LoVo (cell line): ENCODE results near the gene ERMAP.

Experiments
- DNase-seq: peaks from one replicate; pipeline ENCODE4 v3.0.0-alpha.2; 2016; ENCODE audit warnings: low spot score

Gene ERMAP, protein sequence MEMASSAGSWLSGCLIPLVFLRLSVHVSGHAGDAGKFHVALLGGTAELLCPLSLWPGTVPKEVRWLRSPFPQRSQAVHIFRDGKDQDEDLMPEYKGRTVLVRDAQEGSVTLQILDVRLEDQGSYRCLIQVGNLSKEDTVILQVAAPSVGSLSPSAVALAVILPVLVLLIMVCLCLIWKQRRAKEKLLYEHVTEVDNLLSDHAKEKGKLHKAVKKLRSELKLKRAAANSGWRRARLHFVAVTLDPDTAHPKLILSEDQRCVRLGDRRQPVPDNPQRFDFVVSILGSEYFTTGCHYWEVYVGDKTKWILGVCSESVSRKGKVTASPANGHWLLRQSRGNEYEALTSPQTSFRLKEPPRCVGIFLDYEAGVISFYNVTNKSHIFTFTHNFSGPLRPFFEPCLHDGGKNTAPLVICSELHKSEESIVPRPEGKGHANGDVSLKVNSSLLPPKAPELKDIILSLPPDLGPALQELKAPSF

DNA sequence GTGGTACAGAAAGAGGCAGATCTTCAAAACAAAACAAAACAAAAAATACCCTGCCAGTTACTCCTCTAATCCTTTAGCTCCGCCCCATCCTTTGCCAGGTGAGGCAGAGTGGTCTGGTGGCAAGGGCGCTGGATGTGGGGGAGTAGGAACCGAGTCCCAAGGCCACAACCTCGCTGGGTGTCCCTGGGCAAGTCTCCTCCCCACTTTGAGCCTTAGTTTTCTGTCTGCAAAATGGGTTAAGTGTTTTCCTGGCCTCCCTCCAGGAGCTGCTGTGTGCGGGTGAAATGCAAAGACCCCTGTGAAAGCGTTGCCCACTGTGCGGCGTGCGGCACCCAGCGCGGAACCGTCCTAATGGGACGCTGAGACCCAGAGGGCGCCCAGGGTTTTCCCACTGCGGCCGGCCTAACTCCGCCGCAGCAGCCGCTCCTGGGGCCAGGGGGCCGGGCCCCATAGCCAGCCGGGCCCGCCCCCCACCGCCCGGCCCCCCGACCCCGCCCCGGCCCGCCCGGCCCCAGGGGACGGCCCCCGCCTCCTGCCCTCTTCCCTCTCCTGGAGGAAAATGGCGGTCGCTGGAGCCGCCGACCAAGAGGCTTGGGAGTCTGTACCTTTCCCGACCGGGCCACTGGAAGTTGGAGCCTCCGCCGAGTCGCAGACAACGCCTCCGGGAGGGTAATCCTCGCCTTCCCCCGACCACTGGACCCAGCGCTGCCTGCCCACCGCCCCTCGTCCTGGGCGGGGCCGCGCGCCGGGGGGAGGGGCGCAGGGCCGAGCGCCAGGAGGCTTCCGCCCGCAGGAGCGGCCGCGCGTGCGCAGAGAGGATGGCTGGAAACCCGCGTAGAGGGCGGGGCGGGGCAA lies at the start of gene ERMAP, which contains the start of gene SVBP:
TSS of gene ERMAP (plus strand) at position 538 of the 855 bp plus-strand sequence. CDS start 13,327 bp downstream, outside the sequence.
TSS of gene SVBP (minus strand) at position 813 of the 855 bp plus-strand sequence. CDS start 853 bp downstream, outside the sequence.
- DNase-seq, result peak; percentile 93

DNA sequence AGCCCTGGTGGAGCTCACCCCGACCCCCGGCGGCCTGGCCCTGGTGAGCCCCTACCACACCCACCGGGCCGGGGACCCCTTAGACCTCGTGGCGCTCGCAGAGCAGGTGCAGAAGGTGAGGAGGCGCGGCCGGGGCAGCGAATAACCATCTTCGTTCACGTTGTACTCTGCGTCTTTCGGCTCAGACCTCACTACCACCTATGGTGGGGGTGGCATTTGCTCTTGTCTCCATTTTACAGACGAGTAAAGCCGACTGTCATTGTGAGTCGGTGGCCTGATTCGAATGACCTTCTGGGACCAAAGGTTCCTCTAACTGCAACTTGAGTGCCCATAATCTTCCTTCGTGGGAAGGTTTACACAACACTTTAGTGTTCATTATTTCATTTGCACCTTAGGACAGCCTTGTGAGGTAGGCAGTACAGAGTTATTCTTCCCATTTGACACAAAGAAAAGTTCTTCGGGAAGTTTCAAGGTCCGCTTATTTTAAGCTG lies 49.4 kb upstream of the ERMAP start:
- DNase-seq, result no peak

DNA sequence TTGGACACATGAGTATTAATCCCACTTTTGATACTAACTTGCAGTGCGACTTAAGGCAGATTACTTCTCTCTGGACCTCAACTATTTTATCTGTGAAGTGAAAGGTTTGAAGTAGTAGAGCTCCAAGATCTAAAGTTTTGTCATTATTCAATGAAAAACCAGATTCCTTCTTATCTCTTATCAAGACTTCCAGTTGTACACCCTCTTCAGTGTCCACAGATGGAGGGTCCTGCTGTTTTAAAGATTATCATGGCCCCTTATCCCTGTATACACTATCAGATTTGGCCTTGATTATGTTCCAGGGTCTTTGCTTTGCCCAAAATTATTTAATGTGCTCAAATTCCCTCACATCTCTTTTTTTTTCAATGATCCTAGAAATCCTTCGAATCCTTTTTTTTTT lies 48.8 kb upstream of the ERMAP start:
- DNase-seq, result no peak

DNA sequence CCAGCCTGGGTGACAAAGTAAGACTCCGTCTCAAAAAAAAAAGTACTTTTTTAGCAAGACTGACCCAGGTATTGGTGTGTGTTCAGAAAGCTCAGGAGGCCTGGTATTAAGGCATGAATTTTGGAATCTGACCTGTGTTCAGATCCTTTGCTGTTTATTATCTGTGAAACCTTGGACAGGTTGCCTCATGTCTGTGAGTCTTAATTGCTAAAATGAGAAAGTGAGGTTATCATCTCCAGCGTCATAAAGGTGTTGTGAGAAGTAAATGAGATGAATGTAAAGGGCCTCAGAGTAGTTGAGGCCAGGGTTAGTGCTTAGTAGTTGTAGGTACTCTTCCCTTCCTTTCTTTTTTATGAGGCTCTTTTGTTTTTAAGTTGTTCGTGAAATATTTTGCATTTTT lies 47.1 kb upstream of the ERMAP start:
- DNase-seq, result no peak

GRCh38 chr1:42773420-42773819 lies 43.5 kb upstream of the ERMAP start:
- no peak for DNase-seq

DNA sequence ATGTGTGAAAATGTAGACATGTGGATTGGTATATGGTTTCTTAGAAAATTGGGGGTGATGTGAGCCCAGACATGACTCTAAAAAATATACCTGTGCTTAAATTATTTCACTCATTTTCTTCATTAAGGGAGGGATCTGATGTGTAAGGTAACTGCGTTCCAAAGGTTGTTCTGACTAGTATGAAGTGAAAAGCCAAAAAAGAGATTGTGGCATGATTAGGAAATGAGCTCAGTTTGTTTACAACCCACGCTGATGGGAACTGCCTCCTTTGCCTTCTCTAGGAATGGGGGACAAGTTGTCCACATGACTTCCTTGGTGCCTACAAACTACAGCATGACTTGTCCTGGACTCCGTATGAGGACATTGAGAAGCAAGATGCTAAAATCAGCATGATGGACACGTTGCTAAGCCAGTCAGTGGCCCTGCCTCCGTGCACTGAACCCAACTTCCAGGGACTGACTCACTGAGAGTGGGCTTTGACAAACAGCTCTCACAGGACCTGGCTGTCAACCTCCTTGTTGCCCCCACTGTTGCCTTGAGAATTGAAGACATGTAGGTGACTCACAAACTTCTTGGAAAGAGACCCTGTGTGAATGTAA lies 41.9 kb upstream of the ERMAP start:
- DNase-seq, result no peak

GRCh38 chr1:42776502-42776901 lies 40.4 kb upstream of the ERMAP start:
- no peak for DNase-seq

DNA sequence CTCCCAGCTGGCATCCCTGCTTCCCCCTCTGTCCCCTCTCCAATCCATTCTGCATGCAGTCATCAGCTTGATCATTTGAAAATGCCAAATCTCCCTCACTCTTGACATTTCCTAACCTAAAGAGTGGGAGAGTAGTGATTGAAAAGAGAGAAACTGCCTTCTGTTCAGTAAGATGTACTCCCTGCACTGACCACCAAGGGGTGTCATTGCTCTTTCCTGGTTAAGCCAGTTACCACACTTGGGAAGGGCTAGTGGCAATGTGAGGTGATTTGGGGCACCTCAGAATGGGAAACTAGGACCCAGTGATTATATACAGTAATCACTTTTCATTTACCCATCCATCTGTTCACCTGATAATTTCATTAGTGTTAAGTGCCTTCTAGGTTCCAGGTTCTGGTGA lies 39.1 kb upstream of the ERMAP start:
- no peak for DNase-seq

- DNase-seq, result no peak
Observed at GRCh38 chr1:42779725-42780124, 37.2 kb upstream of the ERMAP start.

GRCh38 chr1:42780176-42780575 lies 36.7 kb upstream of the ERMAP start:
- DNase-seq, result no peak

DNA sequence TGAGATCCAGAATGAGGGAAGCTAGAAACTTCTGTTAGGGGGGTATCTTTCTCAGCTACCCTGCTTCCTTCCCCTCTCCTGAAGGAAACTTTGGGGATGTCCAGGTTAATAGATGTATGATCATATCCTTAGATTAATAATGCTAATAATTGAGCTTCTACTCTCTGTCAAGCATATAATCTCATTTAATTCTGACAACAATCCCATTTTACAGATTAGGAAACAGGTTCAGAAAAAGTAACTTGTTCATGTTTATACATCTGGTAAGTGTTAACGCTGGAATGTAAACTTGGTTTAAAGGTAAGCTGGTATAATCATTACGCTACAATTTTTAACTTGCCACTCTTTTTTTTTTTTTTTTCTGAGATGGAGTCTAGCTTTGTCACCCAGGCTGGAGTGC lies 33.8 kb upstream of the ERMAP start:
- no peak for DNase-seq

DNA sequence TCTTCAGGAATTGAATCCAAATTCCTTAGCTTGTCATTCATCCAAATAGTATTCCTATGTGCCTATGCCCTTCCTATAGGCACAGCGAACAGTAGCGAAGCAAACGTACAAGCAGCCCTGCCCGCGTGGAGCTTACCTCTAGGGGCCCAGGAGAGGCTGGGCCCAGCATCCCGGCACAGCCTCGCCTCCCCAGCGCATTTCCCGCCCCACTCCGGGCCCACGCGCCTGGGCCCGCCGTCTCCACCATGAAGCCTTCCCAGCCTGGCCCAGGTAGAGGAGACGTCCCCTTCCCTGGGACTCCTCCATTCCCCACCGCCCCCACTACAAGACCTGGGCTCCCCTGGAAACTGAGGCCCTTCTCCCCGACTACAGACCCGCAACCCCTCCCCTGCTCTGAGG lies 32.4 kb upstream of the ERMAP start:
- no peak for DNase-seq

DNA sequence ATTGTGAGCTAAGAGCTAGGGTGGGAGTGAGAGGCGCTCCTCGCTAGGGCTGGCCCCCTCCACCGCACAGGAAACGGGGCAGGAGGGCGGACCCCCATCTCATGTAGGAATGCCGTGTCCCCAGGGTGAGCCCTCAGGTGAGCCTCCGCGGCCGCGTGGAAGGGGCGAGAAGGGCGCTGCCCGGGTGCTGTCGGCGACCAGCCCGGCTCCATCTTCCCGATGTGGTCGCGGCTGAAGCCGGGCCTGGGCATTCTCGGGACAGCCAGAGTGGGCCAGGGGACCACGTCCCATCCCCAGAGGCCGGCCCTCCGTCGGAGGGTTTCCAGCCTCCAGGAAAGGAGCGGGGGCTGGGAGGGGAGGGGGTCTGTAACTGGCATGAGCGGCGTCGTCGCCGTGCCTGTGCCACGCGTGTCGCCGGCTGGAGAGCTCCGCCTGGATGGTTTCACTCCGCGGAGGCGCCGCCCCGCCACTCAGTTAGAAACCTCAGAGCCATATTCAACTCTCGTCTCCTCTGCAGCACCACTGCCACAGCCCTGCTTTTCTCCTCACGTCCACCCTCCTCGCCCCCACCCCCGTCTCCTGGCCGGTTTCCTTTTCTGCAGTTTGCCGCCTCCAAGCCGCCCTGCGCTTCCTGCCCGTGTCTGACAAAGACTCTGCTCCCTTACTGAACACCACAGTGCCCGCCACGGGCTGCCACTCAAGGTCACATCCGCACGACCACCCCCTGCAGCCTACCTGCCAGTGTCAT lies 31.8 kb upstream of the ERMAP start, which contains the start of gene TMEM269:
TSS of gene TMEM269 (plus strand) at position 46 of the 748 bp plus-strand sequence. CDS start 4,903 bp downstream, outside the sequence.
- DNase-seq, result no peak

GRCh38 chr1:42786097-42786496 lies 30.8 kb upstream of the ERMAP start:
- no peak for DNase-seq

GRCh38 chr1:42788021-42788420 lies 28.9 kb upstream of the ERMAP start:
- DNase-seq, result no peak

DNA sequence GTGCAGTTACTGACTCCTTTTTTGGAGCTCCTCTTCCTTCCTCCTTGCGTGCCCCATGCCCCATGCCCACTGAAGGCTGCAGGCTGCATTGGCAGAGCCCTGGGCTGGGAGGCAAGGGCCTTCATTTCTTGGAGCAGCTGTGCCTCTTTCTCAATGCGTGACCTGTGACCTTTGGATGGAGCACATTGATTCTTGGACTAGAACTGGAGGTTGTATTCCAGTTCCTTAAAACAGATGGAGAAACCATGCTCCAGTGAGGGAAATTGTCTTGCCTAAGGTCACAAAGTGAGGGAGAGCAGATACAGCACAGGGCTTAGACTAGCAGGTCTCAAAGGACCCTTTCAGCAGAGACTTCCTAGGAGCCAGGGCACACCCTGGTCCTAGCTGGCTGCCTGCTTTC lies 23.1 kb upstream of the ERMAP start:
- no peak for DNase-seq

DNA sequence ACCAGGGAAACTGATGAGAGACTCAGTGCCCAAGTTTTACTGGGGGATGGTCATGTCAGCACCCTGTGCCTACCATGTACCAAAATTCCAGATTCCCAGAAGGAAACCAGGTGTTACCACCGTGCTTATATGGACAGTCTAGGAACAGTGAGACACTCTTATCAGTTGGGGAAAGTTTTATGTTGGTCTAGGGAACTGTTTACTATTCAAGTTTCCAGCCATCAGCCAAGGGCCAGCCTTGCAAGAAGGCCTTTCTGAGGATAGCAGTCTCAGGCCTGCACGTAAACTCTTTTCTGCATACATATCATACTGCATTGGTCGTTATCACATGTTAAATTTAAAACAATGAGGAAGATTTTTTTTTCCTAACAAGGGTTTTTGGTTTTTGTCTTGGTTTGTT lies 19.5 kb upstream of the ERMAP start:
- no peak for DNase-seq

GRCh38 chr1:42797979-42798378 lies 18.9 kb upstream of the ERMAP start:
- DNase-seq, result no peak

GRCh38 chr1:42801832-42802473 lies 15.0 kb upstream of the ERMAP start:
- DNase-seq, result no peak

GRCh38 chr1:42806171-42806570 lies 10.8 kb upstream of the ERMAP start:
- no peak for DNase-seq

DNA sequence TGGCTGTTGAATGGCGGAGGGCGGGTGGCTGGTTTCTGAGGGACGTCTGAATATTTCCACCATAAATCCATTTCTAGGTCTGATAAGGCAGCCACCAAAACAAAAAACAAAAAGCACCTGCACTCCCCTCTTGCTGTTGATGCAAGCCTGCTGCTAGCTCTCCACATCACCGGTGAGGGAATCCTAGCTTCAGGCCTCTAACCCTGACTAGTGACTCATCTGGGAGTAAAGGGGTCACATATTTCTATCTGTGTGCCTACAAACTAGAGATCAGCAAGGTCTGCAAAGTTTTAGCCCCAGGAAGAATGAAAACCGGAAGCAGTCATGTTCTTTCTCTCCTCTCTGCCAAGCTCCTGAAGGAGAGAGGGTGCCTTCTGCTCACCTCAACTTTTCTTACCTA lies 10.3 kb upstream of the ERMAP start:
- no peak for DNase-seq
